Brain microvascular endothelial cell (primary cell): ENCODE data around the gene ABHD17C.
"Not testable (repeated sequence)": the region's sequence is repeated elsewhere in the genome, so short reads cannot be mapped to it uniquely, and the experiment has no call there.

Source experiments
- DNase-seq: peaks from one replicate; pipeline ENCODE4 v3.0.0-alpha.2; 2020
- H3K27ac ChIP-seq: fragments of 250-450 bp; sonication (Bioruptor Pico); 2 replicates; pipeline ENCODE4 v1.5.1; 2020; ENCODE audit warnings: mild to moderate bottlenecking, moderate library complexity
- H3K27me3 ChIP-seq: fragments of 250-450 bp; sonication (Bioruptor Pico); replicated peaks from 2 replicates; pipeline ENCODE4 v1.5.1; 2020; ENCODE audit warnings: mild to moderate bottlenecking
- H3K36me3 ChIP-seq: fragments of 250-450 bp; sonication (Bioruptor Pico); replicated peaks from 2 replicates; pipeline ENCODE4 v1.5.1; 2020; ENCODE audit warnings: mild to moderate bottlenecking
- H3K4me3 ChIP-seq: 2 replicates; pipeline ENCODE4 v1.5.1; 2011; ENCODE audit warnings: low read depth, mild to moderate bottlenecking, control low read depth, low read length, moderate library complexity
- in situ Hi-C: cut with HindIII; loops from 2 replicates; pipeline ENCODE4 v1.10.0; 2017; ENCODE audit warnings: low sequenced_read_pairs, low pct_ligation_motif_present
- TF ChIP-seq, protein P1 (sequence below): IDR thresholded peaks from 2 replicates; pipeline ENCODE4 v1.5.1; 2011; ENCODE audit warnings: low read depth, mild to moderate bottlenecking, moderate library complexity, low read length, control low read depth, inconsistent platforms; ENCODE audit errors: missing control alignments

ABHD17C gene

DNA sequence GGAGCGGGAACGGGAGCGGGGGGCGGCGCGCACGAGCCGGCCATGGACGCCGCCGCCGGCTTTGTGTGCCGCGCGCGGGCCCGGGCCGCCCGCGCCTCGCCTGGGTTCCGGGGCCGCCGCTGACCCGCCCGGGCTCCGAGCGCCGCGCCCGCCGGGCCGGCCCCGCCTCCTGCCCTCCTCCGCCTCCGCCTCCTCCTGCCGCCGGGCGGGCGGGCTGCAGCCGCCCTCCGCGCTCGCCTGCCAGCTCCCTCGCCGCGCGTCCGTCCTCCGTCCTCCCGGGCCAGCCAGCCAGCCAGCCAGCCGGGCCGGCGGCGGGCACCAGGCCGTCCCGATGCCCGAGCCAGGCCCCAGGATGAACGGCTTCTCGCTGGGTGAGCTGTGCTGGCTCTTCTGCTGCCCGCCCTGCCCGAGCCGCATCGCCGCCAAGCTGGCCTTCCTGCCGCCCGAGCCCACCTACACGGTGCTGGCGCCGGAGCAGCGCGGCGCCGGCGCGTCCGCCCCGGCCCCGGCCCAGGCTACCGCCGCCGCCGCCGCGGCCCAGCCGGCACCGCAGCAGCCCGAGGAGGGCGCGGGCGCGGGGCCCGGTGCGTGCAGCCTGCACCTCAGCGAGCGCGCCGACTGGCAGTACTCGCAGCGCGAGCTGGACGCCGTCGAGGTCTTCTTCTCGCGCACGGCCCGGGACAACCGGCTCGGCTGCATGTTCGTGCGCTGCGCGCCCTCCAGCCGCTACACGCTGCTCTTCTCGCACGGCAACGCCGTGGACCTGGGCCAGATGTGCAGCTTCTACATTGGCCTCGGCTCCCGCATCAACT is at the start of gene ABHD17C:
ABHD17C (plus strand) TSS at position 212 of the 812 bp plus-strand sequence; CDS start at position 332, 120 bp downstream.
- H3K27me3 ChIP-seq, result no peaks in the 10 kb centered on the region
- peak within 1 kb of the TSS; percentile 76 for H3K4me3 ChIP-seq
- DNase-seq, result peak; percentile 37
- TF ChIP-seq, protein P1, sequence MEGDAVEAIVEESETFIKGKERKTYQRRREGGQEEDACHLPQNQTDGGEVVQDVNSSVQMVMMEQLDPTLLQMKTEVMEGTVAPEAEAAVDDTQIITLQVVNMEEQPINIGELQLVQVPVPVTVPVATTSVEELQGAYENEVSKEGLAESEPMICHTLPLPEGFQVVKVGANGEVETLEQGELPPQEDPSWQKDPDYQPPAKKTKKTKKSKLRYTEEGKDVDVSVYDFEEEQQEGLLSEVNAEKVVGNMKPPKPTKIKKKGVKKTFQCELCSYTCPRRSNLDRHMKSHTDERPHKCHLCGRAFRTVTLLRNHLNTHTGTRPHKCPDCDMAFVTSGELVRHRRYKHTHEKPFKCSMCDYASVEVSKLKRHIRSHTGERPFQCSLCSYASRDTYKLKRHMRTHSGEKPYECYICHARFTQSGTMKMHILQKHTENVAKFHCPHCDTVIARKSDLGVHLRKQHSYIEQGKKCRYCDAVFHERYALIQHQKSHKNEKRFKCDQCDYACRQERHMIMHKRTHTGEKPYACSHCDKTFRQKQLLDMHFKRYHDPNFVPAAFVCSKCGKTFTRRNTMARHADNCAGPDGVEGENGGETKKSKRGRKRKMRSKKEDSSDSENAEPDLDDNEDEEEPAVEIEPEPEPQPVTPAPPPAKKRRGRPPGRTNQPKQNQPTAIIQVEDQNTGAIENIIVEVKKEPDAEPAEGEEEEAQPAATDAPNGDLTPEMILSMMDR, result no peak
- no peaks in the 10 kb centered on the region for H3K36me3 ChIP-seq
- in situ Hi-C loops, result no loop called here
- H3K27ac ChIP-seq, result peak within 1 kb of the TSS; percentile 44

DNA sequence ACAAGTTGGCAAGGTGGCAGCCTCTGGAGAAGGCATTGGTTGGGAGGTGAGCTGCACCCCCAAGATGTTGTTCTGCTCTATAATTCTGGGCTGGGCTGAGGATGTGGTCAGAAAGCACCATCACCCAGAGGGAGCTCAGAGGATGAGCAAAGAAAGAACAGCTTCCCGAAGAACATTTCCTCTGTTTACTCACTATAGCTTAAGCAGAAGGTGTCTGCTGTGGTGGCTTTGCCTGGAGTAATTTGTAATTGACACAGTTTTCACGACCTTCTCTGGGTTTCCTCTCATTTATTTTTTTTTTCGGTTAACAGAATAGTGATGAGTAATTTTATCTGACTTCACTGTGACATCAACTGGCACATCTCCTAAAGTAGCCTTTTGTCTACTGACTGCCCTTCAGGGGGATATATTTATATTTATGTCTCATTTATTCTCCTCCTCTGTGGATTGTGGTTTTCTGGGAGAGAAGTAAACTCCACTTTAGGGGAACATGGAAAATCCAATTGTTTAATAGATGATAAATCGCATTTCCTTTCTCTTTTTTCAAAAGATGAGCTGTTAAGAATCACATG is 49.5 kb upstream of the ABHD17C start:
- Histone ChIP-seq H3K36me3 (no peaks in the 10 kb centered on the region), H3K27ac (no peak overlapping the region), H3K27me3 (no peaks in the 10 kb centered on the region), H3K4me3 (no peak overlapping the region)
- DNase-seq, result no peak
- TF ChIP-seq, protein P1, result no peak
- in situ Hi-C loops, result no loop called here

DNA sequence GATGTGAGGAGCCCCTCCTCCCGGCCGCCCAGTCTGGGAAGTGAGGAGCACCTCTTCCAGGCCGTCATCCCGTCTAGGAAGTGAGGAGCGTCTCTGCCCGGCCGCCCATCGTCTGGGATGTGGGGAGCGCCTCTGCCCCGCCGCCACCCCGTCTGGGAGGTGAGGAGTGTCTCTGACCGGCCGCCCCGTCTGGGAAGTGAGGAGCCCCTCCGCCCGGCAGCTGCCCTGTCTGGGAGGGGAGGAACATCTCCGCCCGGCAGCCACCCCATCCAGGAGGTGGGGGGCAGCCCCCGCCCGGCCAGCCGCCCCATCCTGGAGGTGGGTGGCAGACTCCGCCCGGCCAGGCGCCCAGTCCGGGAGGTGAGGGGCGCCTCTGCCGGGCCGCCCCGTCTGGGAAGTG is 47.7 kb upstream of the ABHD17C start:
- H3K4me3 ChIP-seq, H3K27ac ChIP-seq, H3K27me3 ChIP-seq, H3K36me3 ChIP-seq, DNase-seq, in situ Hi-C loops: not testable (repeated sequence)

DNA sequence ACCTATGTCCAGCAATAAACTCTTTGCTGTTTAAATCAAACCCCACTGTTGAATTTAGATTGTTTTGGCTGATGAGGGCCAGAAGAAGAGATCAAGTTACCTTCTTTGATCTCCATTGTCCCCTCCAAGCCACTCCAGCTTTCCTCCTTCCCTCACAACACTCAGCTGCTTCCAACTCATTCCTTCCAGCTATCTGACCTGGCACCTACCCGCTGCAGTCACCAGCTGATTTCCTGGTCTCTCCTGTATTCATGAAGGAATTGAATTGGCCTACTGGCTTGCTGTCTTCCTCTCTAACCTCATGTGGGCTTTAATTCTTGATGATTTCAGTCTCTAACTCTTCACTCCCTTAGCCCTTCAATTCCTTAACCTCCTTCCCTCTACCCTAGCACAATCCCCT is 40.8 kb upstream of the ABHD17C start:
- no peaks in the 10 kb centered on the region for H3K36me3 ChIP-seq
- in situ Hi-C loops, result no loop called here
- TF ChIP-seq, protein P1, result no peak
- no peak overlapping the region for H3K4me3 ChIP-seq
- H3K27ac ChIP-seq, result no peak overlapping the region
- no peak for DNase-seq
- H3K27me3 ChIP-seq, result no peaks in the 10 kb centered on the region

DNA sequence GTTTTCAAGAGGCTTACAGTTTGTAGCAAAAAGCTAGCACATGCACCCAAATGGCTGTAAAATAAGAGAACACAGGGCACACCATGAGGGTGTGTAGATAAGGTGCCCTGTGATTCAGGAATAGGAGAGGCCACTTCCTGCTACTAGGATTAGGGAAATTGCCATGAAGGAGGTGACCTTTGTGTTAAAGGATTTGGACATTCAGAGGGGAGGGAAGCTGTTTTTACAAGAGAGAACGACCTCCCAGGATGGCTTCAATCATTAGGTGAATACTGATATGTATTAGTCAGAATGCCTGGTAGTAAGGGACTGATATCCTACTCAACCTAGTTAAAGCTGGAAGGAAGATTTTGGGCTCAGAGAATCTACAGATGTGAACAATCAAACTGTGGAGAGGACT is 35.7 kb upstream of the ABHD17C start:
- no peak overlapping the region for H3K4me3 ChIP-seq
- no peaks in the 10 kb centered on the region for H3K36me3 ChIP-seq
- in situ Hi-C loops, result no loop called here
- DNase-seq, result no peak
- H3K27ac ChIP-seq, result no peak overlapping the region
- TF ChIP-seq, protein P1, result no peak
- H3K27me3 ChIP-seq, result no peaks in the 10 kb centered on the region

DNA sequence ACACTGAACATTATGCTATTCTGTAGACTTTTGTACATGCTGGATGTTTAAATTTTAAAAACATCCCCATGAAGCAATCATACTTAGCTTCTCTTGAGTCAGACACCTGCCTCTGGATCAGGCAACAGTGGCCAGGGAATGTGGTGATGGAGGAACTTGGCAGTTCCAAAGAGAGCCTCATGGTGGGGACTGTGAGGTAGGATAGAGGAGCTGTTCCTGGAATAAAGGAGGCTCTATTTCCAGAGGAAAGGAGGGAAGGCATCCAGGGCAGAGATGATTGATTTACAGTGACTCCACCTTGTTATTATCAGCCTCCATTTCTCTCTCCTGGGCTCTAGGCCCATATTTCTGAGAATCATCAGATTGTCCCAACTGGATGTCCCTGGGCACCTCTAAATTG is 35.0 kb upstream of the ABHD17C start:
- peak; percentile 31 for DNase-seq
- in situ Hi-C loops, result no loop called here
- Histone ChIP-seq H3K4me3 (no peak overlapping the region), H3K36me3 (no peaks in the 10 kb centered on the region), H3K27ac (no peak overlapping the region), H3K27me3 (no peaks in the 10 kb centered on the region)
- TF ChIP-seq, protein P1, result peak; percentile 66
